HepG2 (cell line): ENCODE results near the gene NTSR2. TPM values are rescaled to one million over a fixed set of nuclear protein-coding genes. Genes with fewer than 3 reads are reported as not detected.

ENCODE experiments used
- AKAP8 ChIP-seq: sonication (generic); formaldehyde crosslinking; IDR thresholded peaks from 2 replicates; pipeline ENCODE4 v1.5.1; 2020; ENCODE audit warnings: mild to moderate bottlenecking, missing genetic modification reagents
- GATA4 ChIP-seq: sonication (generic); IDR thresholded peaks from 2 replicates; pipeline ENCODE4 v1.6.1; 2016; ENCODE audit warnings: antibody characterized with exemption, low read depth, borderline replicate concordance
- GTF3A ChIP-seq: sonication (generic); formaldehyde crosslinking; conservative IDR thresholded peaks from 2 replicates; pipeline ENCODE4 v1.4.0; 2020; ENCODE audit warnings: mild to moderate bottlenecking, missing genetic modification reagents
- IRF9 ChIP-seq: sonication (generic); formaldehyde crosslinking; IDR thresholded peaks from 2 replicates; pipeline ENCODE4 v1.8.0; 2022; ENCODE audit warnings: missing genetic modification reagents, mild to moderate bottlenecking, borderline replicate concordance
- KLF12 ChIP-seq: sonication (generic); formaldehyde crosslinking; IDR thresholded peaks from 2 replicates; pipeline ENCODE4 v1.4.0; 2020; ENCODE audit warnings: missing genetic modification reagents, borderline replicate concordance
- NFATC3 ChIP-seq: sonication (generic); formaldehyde crosslinking; IDR thresholded peaks from 2 replicates; pipeline ENCODE4 v1.5.1; 2020; ENCODE audit warnings: mild to moderate bottlenecking, missing genetic modification reagents
- POGK ChIP-seq: sonication (generic); formaldehyde crosslinking; conservative IDR thresholded peaks from 2 replicates; pipeline ENCODE4 v1.8.0; 2022; ENCODE audit warnings: mild to moderate bottlenecking, moderate library complexity, missing genetic modification reagents
- PRDM15 ChIP-seq: sonication (generic); formaldehyde crosslinking; IDR thresholded peaks from 2 replicates; pipeline ENCODE4 v1.4.0; 2020; ENCODE audit warnings: missing genetic modification reagents
- PRMT3 ChIP-seq: sonication (generic); formaldehyde crosslinking; IDR thresholded peaks from 2 replicates; pipeline ENCODE4 v1.8.1; 2022; ENCODE audit warnings: low read depth, mild to moderate bottlenecking, moderate library complexity, missing genetic modification reagents, borderline replicate concordance
- WIZ ChIP-seq: sonication (generic); formaldehyde crosslinking; IDR thresholded peaks from 2 replicates; pipeline ENCODE4 v1.5.1; 2020; ENCODE audit warnings: mild to moderate bottlenecking, missing genetic modification reagents
- ZBTB46 ChIP-seq: sonication (generic); formaldehyde crosslinking; IDR thresholded peaks from 2 replicates; pipeline ENCODE4 v1.4.0; 2020; ENCODE audit warnings: mild to moderate bottlenecking, missing genetic modification reagents, borderline replicate concordance
- ZNF101 ChIP-seq: sonication (generic); formaldehyde crosslinking; IDR thresholded peaks from 2 replicates; pipeline ENCODE4 v1.4.0; 2020; ENCODE audit warnings: mild to moderate bottlenecking, low read depth, missing genetic modification reagents, borderline replicate concordance
- ZNF274 ChIP-seq: sonication (generic); formaldehyde crosslinking; IDR thresholded peaks from 2 replicates; pipeline ENCODE4 v1.5.1; 2020; ENCODE audit warnings: mild to moderate bottlenecking, missing genetic modification reagents
- ZNF556 ChIP-seq: sonication (generic); formaldehyde crosslinking; IDR thresholded peaks from 2 replicates; pipeline ENCODE4 v1.4.0; 2020; ENCODE audit warnings: mild to moderate bottlenecking, missing genetic modification reagents, borderline replicate concordance
- ZNF775 ChIP-seq: sonication (generic); formaldehyde crosslinking; IDR thresholded peaks from 2 replicates; pipeline ENCODE4 v1.4.0; 2020; ENCODE audit warnings: missing genetic modification reagents, mild to moderate bottlenecking, moderate library complexity, borderline replicate concordance
- ZNF788 ChIP-seq: sonication (generic); formaldehyde crosslinking; IDR thresholded peaks from 2 replicates; pipeline ENCODE4 v1.5.0; 2020; ENCODE audit warnings: mild to moderate bottlenecking, missing genetic modification reagents, borderline replicate concordance
- polyA plus RNA-seq, 8 experiments: library from polyadenylated mRNA; depleted of rRNA in 3 of 8; stranded (reverse) in 7 of 8; unstranded in 1 of 8; fragments of >200 nt; fragmentation: Illumina TruSeq in 4 of 8; extraction: Trizol in 4 of 8; gene quantifications; 2 replicates each; pipeline versions ENCODE4 v1.2.1 to v1.2.3, GENCODE V29; 2011 to 2016; ENCODE audit warnings: low read depth in 4 of 8, missing spikeins in 1 of 8, mixed read lengths in 1 of 8; ENCODE audit not compliant: insufficient read depth in 1 of 8
- total RNA-seq, 5 experiments: library from RNA; depleted of rRNA; stranded (reverse); fragments of >200 nt; fragmentation: Illumina TruSeq; extraction: Trizol; gene quantifications; 2 replicates each; pipeline ENCODE4 v1.2.3, GENCODE V29; 2016; ENCODE audit warnings: low read depth in 1 of 5

The NTSR2 gene
- total and polyA plus RNA-seq, 2 of the 13 experiments (the other 11 are each of a cell fraction or from before 2014, with no cell fraction given): not detected

GRCh38 chr2:11656671-11657101, 13.3 kb downstream of the NTSR2 start (continued):
- TF ChIP-seq POGK (CRISPR knock-in tag) (0 out of 2 replicates have a peak, but pooled peaks have one; percentile 60), NFATC3 (CRISPR knock-in tag) (no peak), WIZ (CRISPR knock-in tag) (no peak), ZNF788 (CRISPR knock-in tag) (peak; percentile 41; the same call in 1 of the 2 replicates), AKAP8 (CRISPR knock-in tag) (0 out of 2 replicates have a peak, but pooled peaks have one; percentile 30), ZNF775 (CRISPR knock-in tag) (no peak), GTF3A (CRISPR knock-in tag) (no peak), GATA4 (no peak), PRDM15 (no peak), KLF12 (CRISPR knock-in tag) (no peak), ZNF101 (no peak), ZNF556 (CRISPR knock-in tag) (no peak), ZNF274 (no peak), ZBTB46 (CRISPR knock-in tag) (no peak), IRF9 (CRISPR knock-in tag) (no peak), PRMT3 (CRISPR knock-in tag) (no peak)
